A673 (cell line): ENCODE results near the gene TMIE. TPM values are rescaled to one million over a fixed set of nuclear protein-coding genes. Genes with fewer than 3 reads are reported as not detected.

Source experiments
- BruUV-seq: library from RNA; stranded (reverse); fragments of 400-500 nt; replicated peaks from 2 replicates; lab custom pipeline; 2021; lab: Mats Ljungman, UMichigan
- CTCF ChIA-PET: fragments of 300-600 bp; sonication (Branson Sonifier 250); formaldehyde crosslinking; loops from one replicate; lab custom pipeline; 2022; ENCODE audit warnings: antibody characterized with exemption; lab: Charles Lee
- POLR2A ChIA-PET: fragments of 300-600 bp; sonication (Branson Sonifier 250); formaldehyde crosslinking; loops from one replicate; lab custom pipeline; 2022; ENCODE audit warnings: antibody characterized with exemption; ENCODE audit not compliant: low non-redundant PET; lab: Charles Lee
- DNase-seq: peaks from one replicate; pipeline ENCODE4 v3.0.0-alpha.2; 2015; ENCODE audit warnings: low spot score
- H3K27ac ChIP-seq: fragments of 200-600 bp; sonication (generic); 2 replicates; pipeline ENCODE4 v1.5.1; 2016; ENCODE audit warnings: mixed run types, low read depth, mild to moderate bottlenecking, mixed read lengths, antibody characterized with exemption, low read length; ENCODE audit not compliant: poor library complexity, severe bottlenecking
- H3K27me3 ChIP-seq: fragments of 200-600 bp; sonication (generic); replicated peaks from 2 replicates; pipeline ENCODE4 v1.6.1; 2017; ENCODE audit warnings: mixed run types, low read depth, mild to moderate bottlenecking, mixed read lengths, antibody characterized with exemption, low read length; ENCODE audit not compliant: insufficient read depth, poor library complexity
- H3K36me3 ChIP-seq: fragments of 200-600 bp; sonication (generic); 2 replicates; pipeline ENCODE4 v1.6.1; 2016; ENCODE audit warnings: mixed run types, mild to moderate bottlenecking, mixed read lengths, antibody characterized with exemption, low read length; ENCODE audit not compliant: insufficient read depth, poor library complexity, severe bottlenecking
- H3K4me1 ChIP-seq: fragments of 200-600 bp; sonication (generic); 2 replicates; pipeline ENCODE4 v1.6.1; 2017; ENCODE audit warnings: mixed run types, mild to moderate bottlenecking, mixed read lengths, antibody characterized with exemption, low read length; ENCODE audit not compliant: insufficient read depth, poor library complexity, severe bottlenecking
- H3K4me3 ChIP-seq: fragments of 200-600 bp; sonication (generic); 2 replicates; pipeline ENCODE4 v1.5.1; 2016; ENCODE audit warnings: low read depth, mixed run types, mild to moderate bottlenecking, mixed read lengths, low read length; ENCODE audit not compliant: poor library complexity, severe bottlenecking
- H3K9me3 ChIP-seq: fragments of 200-600 bp; sonication (generic); 2 replicates; pipeline ENCODE4 v1.6.1; 2016; ENCODE audit warnings: mixed run types, low read depth, mild to moderate bottlenecking, mixed read lengths, antibody characterized with exemption, low read length; ENCODE audit not compliant: poor library complexity, severe bottlenecking
- CTCF ChIP-seq: fragments of 300-800, 200-600 bp; sonication (generic); conservative IDR thresholded peaks from 2 replicates; pipeline ENCODE4 v1.5.1; 2017; ENCODE audit warnings: low read depth, mild to moderate bottlenecking, antibody characterized with exemption, low read length, moderate library complexity, mixed read lengths
- EZH2 ChIP-seq: fragments of 200-600 bp; sonication (generic); IDR thresholded peaks from 2 replicates; pipeline ENCODE4 v1.6.1; 2017; ENCODE audit warnings: borderline replicate concordance, low read depth, mild to moderate bottlenecking, mixed read lengths, antibody characterized with exemption, low read length; ENCODE audit not compliant: poor library complexity, severe bottlenecking
- intact Hi-C: fragments of 100-400 bp; cut with micrococcal nuclease; formaldehyde crosslinking; loops from one replicate; pipeline ENCODE4 v1.10.0; 2022; ENCODE audit not compliant: unreplicated experiment
- total RNA-seq: library from RNA; stranded (reverse); gene quantifications from 2 replicates; pipeline ENCODE4 v1.2.3, GENCODE V29; 2021

TMIE gene
- total RNA-seq, 1 experiment from 2014 or later, result not detected

GRCh38 chr3:46690798-46691197, 10.4 kb upstream of the TMIE start:
- Histone ChIP-seq H3K4me3 (no peak overlapping the region), H3K9me3 (no peaks in the 10 kb centered on the region), H3K36me3 (no peaks in the 10 kb centered on the region), H3K27me3 (no peaks in the 10 kb centered on the region), H3K27ac (no peak overlapping the region), H3K4me1 (no peaks in the 10 kb centered on the region)
- no TSS peak for BruUV-seq
- CTCF ChIA-PET, result no interaction called here
- POLR2A ChIA-PET, result no interaction called here
- intact Hi-C loops, result no loop called here
- DNase-seq, result no peak
- TF ChIP-seq EZH2 (no peak), CTCF (no peak)

- H3K9me3 ChIP-seq, result no peaks in the 10 kb centered on the region
- BruUV-seq, result no TSS peak
- no peaks in the 10 kb centered on the region for H3K27me3 ChIP-seq
- ChIA-PET CTCF (no interaction called here), POLR2A (no interaction called here)
- intact Hi-C loops, result no loop called here
- no peak for DNase-seq
- H3K36me3 ChIP-seq, result no peaks in the 10 kb centered on the region
- H3K4me1 ChIP-seq, result no peaks in the 10 kb centered on the region
- TF ChIP-seq CTCF, result no peak
- no peak for TF ChIP-seq EZH2
- no peak overlapping the region for H3K27ac ChIP-seq
- peak overlapping the region; percentile 41 for H3K4me3 ChIP-seq
Measured at GRCh38 chr3:46692566-46692990, 8.6 kb upstream of the TMIE start.

GRCh38 chr3:46693038-46693891, 7.9 kb upstream of the TMIE start, which contains the start of gene ALS2CL:
ALS2CL (minus strand) TSS chr3:46693679; CDS start chr3:46689440, 4,239 bp downstream.
- intact Hi-C loops, result no loop called here
- Histone ChIP-seq H3K4me3 (peak within 1 kb of the TSS; percentile 41), H3K36me3 (no peaks in the 10 kb centered on the region), H3K27me3 (no peaks in the 10 kb centered on the region), H3K27ac (no peak within 1 kb of the TSS), H3K4me1 (no peaks in the 10 kb centered on the region), H3K9me3 (no peaks in the 10 kb centered on the region)
- DNase-seq, result peak; percentile 4
- no TSS peak for BruUV-seq
- ChIA-PET CTCF (interaction anchor here (0.6 kb wide), 1 partner anchor 221 kb away, joined by 4 read pairs; no protein-coding TSS in a partner anchor), POLR2A (no interaction called here)
- TF ChIP-seq CTCF, result no peak
- TF ChIP-seq EZH2, result no peak
